Endothelial cell of umbilical vein (primary cell): ENCODE data around the gene CD3G. TPM values are rescaled to one million over a fixed set of nuclear protein-coding genes. Genes with fewer than 3 reads are reported as not detected.

ENCODE experiments used
- BruUV-seq: library from RNA; stranded (reverse); fragments of 400-500 nt; replicated peaks from 2 replicates; lab custom pipeline; 2021; lab: Mats Ljungman, UMichigan
- CTCF ChIA-PET: fragments of 300-600, 350-600 bp; sonication (Branson Sonifier 250); formaldehyde crosslinking; loops from one replicate; lab custom pipeline; 2021; ENCODE audit warnings: antibody characterized with exemption, inconsistent platforms; lab: Charles Lee
- POLR2A ChIA-PET: fragments of 300-600, 350-600 bp; sonication (Branson Sonifier 250); formaldehyde crosslinking; loops from one replicate; lab custom pipeline; 2021; ENCODE audit warnings: antibody characterized with exemption, inconsistent platforms; lab: Charles Lee
- DNase-seq: peaks from one replicate; pipeline ENCODE4 v3.0.0-alpha.2; 2011; ENCODE audit warnings: low read depth, low spot score
- FAIRE-seq: peaks from 2 replicates; lab custom pipeline; 2011; peaks lifted over from hg19 to GRCh38; lab: Jason Lieb, UNC
- H2AFZ ChIP-seq: 2 replicates; pipeline ENCODE4 v1.6.0; 2012; ENCODE audit warnings: low read depth, low read length, control low read depth, inconsistent platforms
- H3K27ac ChIP-seq: 2 replicates; pipeline ENCODE4 v1.5.1; 2011; ENCODE audit warnings: low read depth, mild to moderate bottlenecking, control low read depth, low read length, moderate library complexity; ENCODE audit not compliant: insufficient read depth
- H3K27me3 ChIP-seq, 2 experiments: 2 replicates each; pipeline versions ENCODE4 v1.6.0 to v1.6.1; 2011; ENCODE audit warnings: low read length in 2 of 2, mixed read lengths in 1 of 2; ENCODE audit not compliant: control insufficient read depth in 2 of 2, insufficient read depth in 2 of 2
- H3K36me3 ChIP-seq, 2 experiments: 2 replicates in 1 of 2; 3 replicates in 1 of 2; pipeline ENCODE4 v1.5.1; 2011; ENCODE audit warnings: low read length in 2 of 2, mild to moderate bottlenecking in 1 of 2, moderate library complexity in 1 of 2; ENCODE audit not compliant: control insufficient read depth in 2 of 2, insufficient read depth in 2 of 2; ENCODE audit errors: extremely low read depth in 1 of 2
- H3K4me1 ChIP-seq: 3 replicates; pipeline ENCODE4 v1.5.1; 2011; ENCODE audit warnings: mild to moderate bottlenecking, low read length; ENCODE audit not compliant: control insufficient read depth, insufficient read depth; ENCODE audit errors: extremely low read depth
- H3K4me2 ChIP-seq: 2 replicates; pipeline ENCODE4 v1.6.1; 2011; ENCODE audit warnings: low read length, control low read depth, mixed read lengths; ENCODE audit not compliant: insufficient read depth
- H3K4me3 ChIP-seq, 3 experiments: fragments of 200-600 bp in 1 of 3; sonication (generic), shearing (Covaris generic) in 1 of 3; replicated peaks in 1 of 3; 2 replicates each; pipeline ENCODE4 v1.5.1; 2011 to 2016; ENCODE audit warnings: control low read depth in 3 of 3, low read length in 3 of 3, mild to moderate bottlenecking in 2 of 3, inconsistent platforms in 1 of 3, low read depth in 1 of 3, moderate library complexity in 1 of 3; ENCODE audit not compliant: insufficient read depth in 1 of 3
- H3K79me2 ChIP-seq: 2 replicates; pipeline ENCODE4 v1.6.0; 2012; ENCODE audit warnings: low read length, inconsistent platforms; ENCODE audit not compliant: control insufficient read depth, insufficient read depth
- H3K9ac ChIP-seq: replicated peaks from 2 replicates; pipeline ENCODE3; 2011; ENCODE audit warnings: low read length, control low read depth; ENCODE audit not compliant: insufficient read depth; ENCODE audit errors: extremely low read depth
- H3K9me1 ChIP-seq: replicated peaks from 3 replicates; pipeline ENCODE4 v1.6.0; 2011; ENCODE audit warnings: mild to moderate bottlenecking, low read length; ENCODE audit not compliant: control insufficient read depth, insufficient read depth; ENCODE audit errors: extremely low read depth
- H3K9me3 ChIP-seq: replicated peaks from 2 replicates; pipeline ENCODE4 v1.5.1; 2012; ENCODE audit warnings: low read length, inconsistent platforms; ENCODE audit not compliant: control insufficient read depth, insufficient read depth
- H4K20me1 ChIP-seq: replicated peaks from 2 replicates; pipeline ENCODE3; 2011; ENCODE audit warnings: mild to moderate bottlenecking, low read length; ENCODE audit not compliant: control insufficient read depth, insufficient read depth; ENCODE audit errors: extremely low read depth
- EZH2 ChIP-seq: IDR thresholded peaks from 2 replicates; pipeline ENCODE4 v1.6.1; 2012; ENCODE audit warnings: borderline replicate concordance, low read depth, mild to moderate bottlenecking, moderate library complexity, low read length, inconsistent platforms; ENCODE audit not compliant: severe bottlenecking
- FOS ChIP-seq: IDR thresholded peaks from 2 replicates; pipeline ENCODE4 v1.6.1; 2011; ENCODE audit warnings: mild to moderate bottlenecking, low read length, moderate library complexity, borderline replicate concordance; ENCODE audit not compliant: insufficient read depth
- GATA2 ChIP-seq: IDR thresholded peaks from 2 replicates; pipeline ENCODE4 v1.7.0; 2011; ENCODE audit warnings: low read depth, mild to moderate bottlenecking, moderate library complexity, mixed read lengths, low read length; ENCODE audit not compliant: insufficient read length, insufficient read depth
- JUN ChIP-seq: IDR thresholded peaks from 2 replicates; pipeline ENCODE4 v1.6.1; 2011; ENCODE audit warnings: borderline replicate concordance, low read depth; ENCODE audit not compliant: insufficient read length, insufficient read depth
- MYC ChIP-seq: IDR thresholded peaks from one replicate; pipeline ENCODE4 v1.6.1; 2011; ENCODE audit warnings: mild to moderate bottlenecking, low read depth, low read length
- POLR2A ChIP-seq: IDR thresholded peaks from 2 replicates; pipeline ENCODE4 v1.6.1; 2012; ENCODE audit warnings: low read depth, mild to moderate bottlenecking, control low read depth, low read length
- POLR2AphosphoS5 ChIP-seq: IDR thresholded peaks from 2 replicates; pipeline ENCODE4 v1.6.1; 2012; ENCODE audit warnings: low read depth, mild to moderate bottlenecking, control low read depth, low read length, moderate library complexity; ENCODE audit not compliant: insufficient read depth
- dilution Hi-C: fragments of 300-500 bp; cut with MboI; formaldehyde crosslinking; loops from one replicate; pipeline ENCODE4 v1.15.0; 2019; ENCODE audit warnings: low sequenced_read_pairs; ENCODE audit not compliant: extremely low pct_ligation_motif_present
- intact Hi-C: fragments of 100-400 bp; cut with micrococcal nuclease; formaldehyde crosslinking; loops from one replicate; pipeline ENCODE4 v1.10.0; 2022
- polyA plus RNA-seq, 4 experiments: library from polyadenylated mRNA; depleted of rRNA in 3 of 4; stranded (reverse) in 3 of 4; unstranded in 1 of 4; fragments of >200 nt; gene quantifications; 2 replicates each; pipeline versions ENCODE4 v1.2.1 to v1.2.3, GENCODE V29; 2011 to 2012; ENCODE audit warnings: missing spikeins in 1 of 4
- total RNA-seq: library from RNA; stranded (reverse); gene quantifications from 2 replicates; pipeline ENCODE4 v1.2.3, GENCODE V29; 2021
- TF ChIP-seq, protein P1 (sequence below): IDR thresholded peaks from 2 replicates; pipeline ENCODE4 v1.6.1; 2011; ENCODE audit not compliant: insufficient read depth, insufficient read length
- TF ChIP-seq, protein P2 (sequence below), 2 donors: IDR thresholded peaks; 1 replicate in 1 of 2; 2 replicates in 1 of 2; pipeline ENCODE4 v1.5.1; 2011; ENCODE audit warnings: low read length in 2 of 2, mild to moderate bottlenecking in 2 of 2, moderate library complexity in 2 of 2, control low read depth in 1 of 2, inconsistent platforms in 1 of 2, low read depth in 1 of 2; ENCODE audit not compliant: insufficient read depth in 1 of 2; ENCODE audit errors: extremely low read depth in 1 of 2

The CD3G gene
- total and polyA plus RNA-seq, 2 donors (not counting 3 experiments of a cell fraction or from before 2014, with no cell fraction given) = not detected

DNA sequence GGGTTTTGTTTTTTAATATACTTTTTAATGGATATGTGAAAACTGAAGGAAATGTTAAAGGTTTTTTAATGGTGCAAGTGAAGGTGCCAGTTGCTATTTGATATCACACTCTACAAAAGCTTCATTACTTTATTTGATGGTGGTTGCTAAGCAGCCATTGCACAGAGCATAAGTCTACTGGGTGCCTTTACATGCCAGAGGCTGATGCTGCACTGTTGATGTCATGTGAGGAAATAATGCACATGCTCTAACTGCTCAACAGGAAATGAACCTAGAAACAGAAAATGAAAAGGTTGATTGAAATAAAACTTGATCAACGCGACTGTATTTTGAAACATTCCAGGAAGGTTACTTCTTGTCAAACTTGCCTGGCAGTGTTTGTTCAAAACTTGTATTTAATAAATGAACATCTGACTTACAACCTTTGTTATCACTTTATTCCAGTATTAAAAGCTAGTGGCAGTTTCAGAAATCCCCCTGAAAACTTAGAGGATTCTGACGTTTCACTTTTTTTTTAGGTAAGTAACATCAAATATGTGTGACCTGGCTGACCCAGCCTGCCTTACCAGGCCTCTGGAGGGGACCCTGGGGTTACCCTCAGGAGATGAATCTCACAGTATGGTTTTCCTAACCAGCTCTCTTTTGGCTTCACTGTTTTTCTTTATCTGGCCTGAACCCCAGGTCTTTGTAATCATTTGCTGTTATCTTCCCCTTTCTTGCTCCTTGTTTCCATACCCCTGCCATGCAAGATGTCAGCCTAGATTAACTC, 54.8 kb downstream of the CD3G start:
- FAIRE-seq = no peak
- ChIA-PET POLR2A (no interaction called here), CTCF (interaction anchor here (1.2 to 1.8 kb wide), 2 partner anchors 14 to 90 kb away, joined by 4 to 7 read pairs; no protein-coding TSS in a partner anchor)
- DNase-seq = no peak
- BruUV-seq = no TSS peak
- intact Hi-C loops (no loop called here), dilution Hi-C loops (loop anchor here (25.0 kb wide), 1 partner anchor 88 kb away; no protein-coding TSS in a partner anchor)
- TF ChIP-seq JUN = no peak
- no peak for TF ChIP-seq GATA2
- TF ChIP-seq, protein P1, sequence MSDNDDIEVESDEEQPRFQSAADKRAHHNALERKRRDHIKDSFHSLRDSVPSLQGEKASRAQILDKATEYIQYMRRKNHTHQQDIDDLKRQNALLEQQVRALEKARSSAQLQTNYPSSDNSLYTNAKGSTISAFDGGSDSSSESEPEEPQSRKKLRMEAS = no peak
- no peak for TF ChIP-seq POLR2A
- TF ChIP-seq, protein P2, sequence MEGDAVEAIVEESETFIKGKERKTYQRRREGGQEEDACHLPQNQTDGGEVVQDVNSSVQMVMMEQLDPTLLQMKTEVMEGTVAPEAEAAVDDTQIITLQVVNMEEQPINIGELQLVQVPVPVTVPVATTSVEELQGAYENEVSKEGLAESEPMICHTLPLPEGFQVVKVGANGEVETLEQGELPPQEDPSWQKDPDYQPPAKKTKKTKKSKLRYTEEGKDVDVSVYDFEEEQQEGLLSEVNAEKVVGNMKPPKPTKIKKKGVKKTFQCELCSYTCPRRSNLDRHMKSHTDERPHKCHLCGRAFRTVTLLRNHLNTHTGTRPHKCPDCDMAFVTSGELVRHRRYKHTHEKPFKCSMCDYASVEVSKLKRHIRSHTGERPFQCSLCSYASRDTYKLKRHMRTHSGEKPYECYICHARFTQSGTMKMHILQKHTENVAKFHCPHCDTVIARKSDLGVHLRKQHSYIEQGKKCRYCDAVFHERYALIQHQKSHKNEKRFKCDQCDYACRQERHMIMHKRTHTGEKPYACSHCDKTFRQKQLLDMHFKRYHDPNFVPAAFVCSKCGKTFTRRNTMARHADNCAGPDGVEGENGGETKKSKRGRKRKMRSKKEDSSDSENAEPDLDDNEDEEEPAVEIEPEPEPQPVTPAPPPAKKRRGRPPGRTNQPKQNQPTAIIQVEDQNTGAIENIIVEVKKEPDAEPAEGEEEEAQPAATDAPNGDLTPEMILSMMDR (IDR thresholded peaks at IDR 0.05; ENCODE audit: extremely low read depth in 1 of 2, insufficient read depth in 1 of 2, low read depth in 1 of 2, low read length in 2 of 2) = no peak
- no peak for TF ChIP-seq MYC
- no peak for TF ChIP-seq EZH2
- TF ChIP-seq POLR2AphosphoS5 = no peak
- no peak for TF ChIP-seq FOS
- no peaks in the 10 kb centered on the region for H4K20me1 ChIP-seq
- no peak overlapping the region for H3K4me3 ChIP-seq
- H3K4me1 ChIP-seq = peaks cover 10% of the 10 kb centered on the region
- no peak overlapping the region for H3K4me2 ChIP-seq
- no peaks in the 10 kb centered on the region for H3K9me3 ChIP-seq
- H3K27ac ChIP-seq = no peak overlapping the region
- peaks cover 0 to 1% of the 10 kb centered on the region in 2 experiments for H3K36me3 ChIP-seq
- no peak overlapping the region for H3K9ac ChIP-seq
- H2AFZ ChIP-seq = no peak overlapping the region
- no peaks in the 10 kb centered on the region for H3K9me1 ChIP-seq
- H3K79me2 ChIP-seq = peaks cover 25% of the 10 kb centered on the region
- H3K27me3 ChIP-seq = no peaks in the 10 kb centered on the region
